ENCODE measurements around the gene SLU7. TPM values are rescaled to one million over a fixed set of nuclear protein-coding genes. Genes with fewer than 3 reads are reported as not detected.
A peak's percentile ranks its signal among the peaks of the same experiment; 100 is the strongest.

The SLU7 gene
- polyA plus RNA-seq: 77.9 and 82.2 TPM in 2 replicates
- 89.6 and 110 TPM in 2 replicates for polyA minus RNA-seq

GRCh38 chr5:160418561-160419457 lies at the start of gene SLU7:
SLU7 (minus strand) TSS chr5:160419081; CDS start chr5:160415294, 3,787 bp downstream.
- no peaks in the 10 kb centered on the region for H3K9me3 ChIP-seq (ENCODE audit: low read length)
- no peaks in the 10 kb centered on the region for H3K27me3 ChIP-seq (ENCODE audit: insufficient read depth, low read depth, low read length)
- H3K4me2 ChIP-seq (ENCODE audit: low read length): peak within 1 kb of the TSS; percentile 72
- peak within 1 kb of the TSS; percentile 83 for H2AFZ ChIP-seq (ENCODE audit: low read depth, low read length)
- TF ChIP-seq MXI1 (conservative IDR thresholded peaks at IDR 0.05; ENCODE audit: poor library complexity, severe bottlenecking) (peak; percentile 60), CTCF (IDR thresholded peaks at IDR 0.05; ENCODE audit: poor library complexity, severe bottlenecking) (no peak), SMC3 (conservative IDR thresholded peaks at IDR 0.05; ENCODE audit: poor library complexity) (peak; percentile 7), EZH2 (IDR thresholded peaks at IDR 0.05; ENCODE audit: borderline replicate concordance, insufficient read depth, low read length, poor library complexity, severe bottlenecking) (no peak), POLR2AphosphoS5 (IDR thresholded peaks at IDR 0.05) (peak; percentile 88), TAF1 (IDR thresholded peaks at IDR 0.05; ENCODE audit: low read depth) (peak; percentile 81), EP300 (conservative IDR thresholded peaks at IDR 0.05; ENCODE audit: poor library complexity, severe bottlenecking) (no peak), RAD21 (conservative IDR thresholded peaks at IDR 0.05) (peak; percentile 10)
- TF ChIP-seq, protein P1, sequence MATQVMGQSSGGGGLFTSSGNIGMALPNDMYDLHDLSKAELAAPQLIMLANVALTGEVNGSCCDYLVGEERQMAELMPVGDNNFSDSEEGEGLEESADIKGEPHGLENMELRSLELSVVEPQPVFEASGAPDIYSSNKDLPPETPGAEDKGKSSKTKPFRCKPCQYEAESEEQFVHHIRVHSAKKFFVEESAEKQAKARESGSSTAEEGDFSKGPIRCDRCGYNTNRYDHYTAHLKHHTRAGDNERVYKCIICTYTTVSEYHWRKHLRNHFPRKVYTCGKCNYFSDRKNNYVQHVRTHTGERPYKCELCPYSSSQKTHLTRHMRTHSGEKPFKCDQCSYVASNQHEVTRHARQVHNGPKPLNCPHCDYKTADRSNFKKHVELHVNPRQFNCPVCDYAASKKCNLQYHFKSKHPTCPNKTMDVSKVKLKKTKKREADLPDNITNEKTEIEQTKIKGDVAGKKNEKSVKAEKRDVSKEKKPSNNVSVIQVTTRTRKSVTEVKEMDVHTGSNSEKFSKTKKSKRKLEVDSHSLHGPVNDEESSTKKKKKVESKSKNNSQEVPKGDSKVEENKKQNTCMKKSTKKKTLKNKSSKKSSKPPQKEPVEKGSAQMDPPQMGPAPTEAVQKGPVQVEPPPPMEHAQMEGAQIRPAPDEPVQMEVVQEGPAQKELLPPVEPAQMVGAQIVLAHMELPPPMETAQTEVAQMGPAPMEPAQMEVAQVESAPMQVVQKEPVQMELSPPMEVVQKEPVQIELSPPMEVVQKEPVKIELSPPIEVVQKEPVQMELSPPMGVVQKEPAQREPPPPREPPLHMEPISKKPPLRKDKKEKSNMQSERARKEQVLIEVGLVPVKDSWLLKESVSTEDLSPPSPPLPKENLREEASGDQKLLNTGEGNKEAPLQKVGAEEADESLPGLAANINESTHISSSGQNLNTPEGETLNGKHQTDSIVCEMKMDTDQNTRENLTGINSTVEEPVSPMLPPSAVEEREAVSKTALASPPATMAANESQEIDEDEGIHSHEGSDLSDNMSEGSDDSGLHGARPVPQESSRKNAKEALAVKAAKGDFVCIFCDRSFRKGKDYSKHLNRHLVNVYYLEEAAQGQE (IDR thresholded peaks at IDR 0.05; ENCODE audit: borderline replicate concordance): peak; percentile 81
- no peaks in the 10 kb centered on the region for H3K9me2 ChIP-seq (ENCODE audit: insufficient read depth, low read length)
- peak within 1 kb of the TSS; percentile 78 for H3K27ac ChIP-seq (ENCODE audit: low read length)
- no peaks in the 10 kb centered on the region for H4K20me1 ChIP-seq (ENCODE audit: insufficient read depth)
- no peaks in the 10 kb centered on the region for H3K36me3 ChIP-seq (ENCODE audit: insufficient read depth, low read length)
- no peaks in the 10 kb centered on the region for H3F3A ChIP-seq (ENCODE audit: insufficient read depth, low read length, poor library complexity, severe bottlenecking)
- H3K9ac ChIP-seq (ENCODE audit: low read length): peak within 1 kb of the TSS; percentile 85
- peaks cover 35% of the 10 kb centered on the region for H3K79me2 ChIP-seq (replicated peaks; ENCODE audit: insufficient read depth, low read length)
- H3K4me3 ChIP-seq (ENCODE audit: low read length): peak within 1 kb of the TSS; percentile 87

GRCh38 chr5:160468363-160468975 lies 49.6 kb upstream of the SLU7 start:
- Histone ChIP-seq H3K27ac (ENCODE audit: low read length) (no peak overlapping the region), H3K4me3 (ENCODE audit: low read length) (no peak overlapping the region), H3K36me3 (ENCODE audit: insufficient read depth, low read length) (no peaks in the 10 kb centered on the region)

More at GRCh38 chr5:160468363-160468975, 49.6 kb upstream of the SLU7 start:
- no peaks in the 10 kb centered on the region for H3K9me2 ChIP-seq (ENCODE audit: insufficient read depth, low read length)
- no peaks in the 10 kb centered on the region for H3K27me3 ChIP-seq (ENCODE audit: insufficient read depth, low read depth, low read length)
- no peaks in the 10 kb centered on the region for H3K9me3 ChIP-seq (ENCODE audit: low read length)
- H3K79me2 ChIP-seq (replicated peaks; ENCODE audit: insufficient read depth, low read length): no peaks in the 10 kb centered on the region
- H3K4me2 ChIP-seq (ENCODE audit: low read length): no peak overlapping the region
- no peaks in the 10 kb centered on the region for H4K20me1 ChIP-seq (ENCODE audit: insufficient read depth)
- H2AFZ ChIP-seq (ENCODE audit: low read depth, low read length): no peak overlapping the region
- no peak overlapping the region for H3K9ac ChIP-seq (ENCODE audit: low read length)
- H3F3A ChIP-seq (ENCODE audit: insufficient read depth, low read length, poor library complexity, severe bottlenecking): no peaks in the 10 kb centered on the region
- no peak for TF ChIP-seq CTCF (IDR thresholded peaks at IDR 0.05; ENCODE audit: poor library complexity, severe bottlenecking)
- TF ChIP-seq, protein P1 (IDR thresholded peaks at IDR 0.05; ENCODE audit: borderline replicate concordance): no peak
- no peak for TF ChIP-seq TAF1 (IDR thresholded peaks at IDR 0.05; ENCODE audit: low read depth)
- no peak for TF ChIP-seq EZH2 (IDR thresholded peaks at IDR 0.05; ENCODE audit: borderline replicate concordance, insufficient read depth, low read length, poor library complexity, severe bottlenecking)
- TF ChIP-seq SMC3 (conservative IDR thresholded peaks at IDR 0.05; ENCODE audit: poor library complexity): no peak
- TF ChIP-seq EP300 (conservative IDR thresholded peaks at IDR 0.05; ENCODE audit: poor library complexity, severe bottlenecking): no peak
- no peak for TF ChIP-seq RAD21 (conservative IDR thresholded peaks at IDR 0.05)
- TF ChIP-seq MXI1 (conservative IDR thresholded peaks at IDR 0.05; ENCODE audit: poor library complexity, severe bottlenecking): no peak
